ENCODE results near the gene OR5C1. TPM values are rescaled to one million over a fixed set of nuclear protein-coding genes. Genes with fewer than 3 reads are reported as not detected.

The OR5C1 gene
- total RNA-seq, 1 donor from 2014 or later = not detected

GRCh38 chr9:122777935-122778627 is 10.7 kb upstream of the OR5C1 start:
- DNase-seq = no peak
- H3K4me1 ChIP-seq = no peaks in the 10 kb centered on the region
- no peak overlapping the region for H3K4me3 ChIP-seq
- no peaks in the 10 kb centered on the region for H3K27me3 ChIP-seq (ENCODE audit: low read depth)
- H3K9me3 ChIP-seq (replicated peaks) = peaks cover 14% of the 10 kb centered on the region
- intact Hi-C loops (cut with micrococcal nuclease) = no loop called here
- no peaks in the 10 kb centered on the region for H3K36me3 ChIP-seq
- H3K27ac ChIP-seq (replicated peaks) = no peak overlapping the region
- TF ChIP-seq CTCF (IDR thresholded peaks at IDR 0.05; ENCODE audit: borderline replicate concordance) = no peak

GRCh38 chr9:122779181-122779580 is 9.6 kb upstream of the OR5C1 start:
- Histone ChIP-seq H3K4me1 (no peaks in the 10 kb centered on the region), H3K27ac (replicated peaks) (no peak overlapping the region), H3K27me3 (ENCODE audit: low read depth) (no peaks in the 10 kb centered on the region), H3K9me3 (replicated peaks) (peaks cover 4% of the 10 kb centered on the region), H3K4me3 (no peak overlapping the region), H3K36me3 (no peaks in the 10 kb centered on the region)
- intact Hi-C loops (cut with micrococcal nuclease) = no loop called here
- DNase-seq = no peak
- no peak for TF ChIP-seq CTCF (IDR thresholded peaks at IDR 0.05; ENCODE audit: borderline replicate concordance)

- Histone ChIP-seq H3K4me1 (no peaks in the 10 kb centered on the region), H3K4me3 (no peak overlapping the region), H3K27me3 (ENCODE audit: low read depth) (no peaks in the 10 kb centered on the region), H3K27ac (replicated peaks) (no peak overlapping the region), H3K9me3 (replicated peaks) (no peaks in the 10 kb centered on the region), H3K36me3 (no peaks in the 10 kb centered on the region)
- no peak for DNase-seq
- intact Hi-C loops (cut with micrococcal nuclease) = no loop called here
- no peak for TF ChIP-seq CTCF (IDR thresholded peaks at IDR 0.05; ENCODE audit: borderline replicate concordance)
These were observed 8.7 kb upstream of the OR5C1 start for GRCh38 chr9:122780026-122780425.

GRCh38 chr9:122781671-122782070 is 7.1 kb upstream of the OR5C1 start:
- TF ChIP-seq CTCF (IDR thresholded peaks at IDR 0.05; ENCODE audit: borderline replicate concordance) = no peak
- Histone ChIP-seq H3K4me1 (no peaks in the 10 kb centered on the region), H3K9me3 (replicated peaks) (no peaks in the 10 kb centered on the region), H3K4me3 (no peak overlapping the region), H3K36me3 (no peaks in the 10 kb centered on the region), H3K27ac (replicated peaks) (no peak overlapping the region), H3K27me3 (ENCODE audit: low read depth) (no peaks in the 10 kb centered on the region)
- intact Hi-C loops (cut with micrococcal nuclease) = no loop called here
- DNase-seq = no peak

GRCh38 chr9:122785269-122785668 is 3.5 kb upstream of the OR5C1 start:
- intact Hi-C loops (cut with micrococcal nuclease) = no loop called here
- H3K9me3 ChIP-seq (replicated peaks) = no peaks in the 10 kb centered on the region
- TF ChIP-seq CTCF (IDR thresholded peaks at IDR 0.05; ENCODE audit: borderline replicate concordance) = no peak
- no peak overlapping the region for H3K4me3 ChIP-seq
- no peak overlapping the region for H3K27ac ChIP-seq (replicated peaks)
- DNase-seq = no peak
- H3K4me1 ChIP-seq = no peaks in the 10 kb centered on the region
- H3K27me3 ChIP-seq (ENCODE audit: low read depth) = no peaks in the 10 kb centered on the region
- no peaks in the 10 kb centered on the region for H3K36me3 ChIP-seq

Measured in left ventricle myocardium inferior (tissue), 1 donor.